HCT116 (cell line): Measurements from ENCODE around the gene RNGTT. TPM values are rescaled to one million over a fixed set of nuclear protein-coding genes. Genes with fewer than 3 reads are reported as not detected.

ENCODE experiments used
- ATAC-seq: fragments of 200-7000 bp; cut with Tn5 transposase; 2 replicates; pipeline ENCODE4 v1.9.1; 2020; ENCODE audit warnings: mild to moderate bottlenecking, moderate library complexity
- BruUV-seq: library from RNA; stranded (reverse); fragments of 400-500 nt; replicated peaks from 2 replicates; lab custom pipeline; 2021; lab: Mats Ljungman, UMichigan
- CTCF ChIA-PET: fragments of 300-600 bp; sonication (Branson Sonifier 250); formaldehyde crosslinking; loops from one replicate; lab custom pipeline; 2021; ENCODE audit warnings: antibody characterized with exemption; lab: Charles Lee
- POLR2A ChIA-PET: fragments of 300-600, 350-600 bp; sonication (Branson Sonifier 250); formaldehyde crosslinking; loops from one replicate; lab custom pipeline; 2021; ENCODE audit warnings: antibody characterized with exemption; lab: Charles Lee
- RAD21 ChIA-PET, 2 experiments: fragments of 300-600 bp; sonication (Branson Sonifier 250); formaldehyde crosslinking; loops; one replicate each; lab custom pipeline; 2023; ENCODE audit warnings: low total read pairs in 2 of 2; ENCODE audit not compliant: uncharacterized antibody in 2 of 2, unreplicated experiment in 2 of 2, low non-redundant PET in 1 of 2; lab: Charles Lee
- DNase-seq: peaks from one replicate; pipeline ENCODE4 v3.0.0-alpha.2; 2010; ENCODE audit warnings: low read depth, low spot score
- H2AFZ ChIP-seq: fragments of 200-600 bp; shearing (Covaris generic), sonication (generic); 2 replicates; pipeline ENCODE4 v1.6.1; 2017; ENCODE audit warnings: low read depth, mixed run types, mixed read lengths, antibody characterized with exemption, low read length; ENCODE audit not compliant: poor library complexity, severe bottlenecking
- H3K27ac ChIP-seq: 2 replicates; pipeline ENCODE4 v1.5.1; 2012; ENCODE audit warnings: low read depth, low read length
- H3K27me3 ChIP-seq: fragments of 200-600 bp; sonication (generic); 2 replicates; pipeline ENCODE4 v1.6.1; 2016; ENCODE audit warnings: mixed run types, low read length, mixed read lengths; ENCODE audit not compliant: insufficient read depth
- H3K36me3 ChIP-seq, 2 experiments: fragments of 200-500 bp in 1 of 2; fragments of 200-600 bp in 1 of 2; sonication (Bioruptor generic) in 1 of 2; sonication (generic) in 1 of 2; 2 replicates each; pipeline versions ENCODE4 v1.5.1 to v1.6.1; 2014 to 2016; ENCODE audit warnings: low read length in 2 of 2, inconsistent platforms in 1 of 2, mixed read lengths in 1 of 2, mixed run types in 1 of 2; ENCODE audit not compliant: insufficient read depth in 2 of 2, control insufficient read depth in 1 of 2
- H3K4me1 ChIP-seq, 2 experiments: fragments of 200-600 bp in 1 of 2; sonication (generic) in 1 of 2; 2 replicates each; pipeline versions ENCODE4 v1.5.1 to v1.6.1; 2012 to 2017; ENCODE audit warnings: low read length in 2 of 2, inconsistent platforms in 1 of 2, mild to moderate bottlenecking in 1 of 2, mixed read lengths in 1 of 2, mixed run types in 1 of 2, moderate library complexity in 1 of 2; ENCODE audit not compliant: insufficient read depth in 2 of 2, control insufficient read depth in 1 of 2
- H3K4me2 ChIP-seq: fragments of 200-600 bp; sonication (generic); 2 replicates; pipeline ENCODE4 v1.6.1; 2017; ENCODE audit warnings: mixed run types, low read length, mixed read lengths
- H3K4me3 ChIP-seq, 2 experiments: fragments of 200-600 bp in 1 of 2; sonication (generic) in 1 of 2; replicated peaks in 1 of 2; 2 replicates each; pipeline ENCODE4 v1.5.1; 2011 to 2016; ENCODE audit warnings: low read length in 2 of 2, control low read depth in 1 of 2, low read depth in 1 of 2, mild to moderate bottlenecking in 1 of 2, mixed read lengths in 1 of 2, mixed run types in 1 of 2
- H3K79me2 ChIP-seq: fragments of 200-600 bp; sonication (generic); 2 replicates; pipeline ENCODE4 v1.6.1; 2017; ENCODE audit warnings: mild to moderate bottlenecking, mixed run types, low read length, moderate library complexity, mixed read lengths; ENCODE audit not compliant: insufficient read depth
- H3K9ac ChIP-seq: fragments of 200-600 bp; sonication (generic); 2 replicates; pipeline ENCODE4 v1.6.1; 2016; ENCODE audit warnings: low read length, mixed read lengths
- H3K9me2 ChIP-seq: fragments of 200-600 bp; sonication (generic), shearing (Covaris generic); 2 replicates; pipeline ENCODE4 v1.6.1; 2017; ENCODE audit warnings: mixed run types, mild to moderate bottlenecking, moderate library complexity; ENCODE audit not compliant: insufficient read depth
- H3K9me3 ChIP-seq, 2 experiments: fragments of 200-500 bp in 1 of 2; fragments of 200-600 bp in 1 of 2; sonication (Bioruptor generic) in 1 of 2; sonication (generic) in 1 of 2; 2 replicates each; pipeline ENCODE4 v1.6.1; 2014 to 2017; ENCODE audit warnings: low read length in 2 of 2, mixed read lengths in 2 of 2, inconsistent platforms in 1 of 2, low read depth in 1 of 2, mild to moderate bottlenecking in 1 of 2, mixed run types in 1 of 2, moderate library complexity in 1 of 2; ENCODE audit not compliant: control insufficient read depth in 1 of 2, insufficient read depth in 1 of 2
- H4K20me1 ChIP-seq: fragments of 200-600 bp; sonication (generic), shearing (Covaris generic); 2 replicates; pipeline ENCODE4 v1.6.1; 2017; ENCODE audit warnings: mixed run types, mild to moderate bottlenecking, moderate library complexity; ENCODE audit not compliant: insufficient read depth
- CEBPB ChIP-seq: IDR thresholded peaks from 2 replicates; pipeline ENCODE4 v1.6.1; 2012; ENCODE audit warnings: low read depth
- EGR1 ChIP-seq: IDR thresholded peaks from 2 replicates; pipeline ENCODE4 v1.6.1; 2012; ENCODE audit warnings: low read depth
- ELF1 ChIP-seq: IDR thresholded peaks from 2 replicates; pipeline ENCODE4 v1.6.1; 2012; ENCODE audit warnings: low read depth, borderline replicate concordance
- EZH2 ChIP-seq: fragments of 200-600 bp; sonication (generic); IDR thresholded peaks from 2 replicates; pipeline ENCODE4 v1.6.1; 2017; ENCODE audit warnings: antibody characterized with exemption, mixed run types
- EZH2phosphoT487 ChIP-seq: fragments of 200-600 bp; IDR thresholded peaks from 2 replicates; pipeline ENCODE4 v1.6.1; 2018; ENCODE audit warnings: antibody characterized with exemption, borderline replicate concordance
- FOSL1 ChIP-seq: IDR thresholded peaks from 2 replicates; pipeline ENCODE4 v1.6.1; 2012; ENCODE audit warnings: low read depth
- JUND ChIP-seq: IDR thresholded peaks from 2 replicates; pipeline ENCODE4 v1.6.1; 2012
- POLR2A ChIP-seq: IDR thresholded peaks from 2 replicates; pipeline ENCODE4 v1.7.0; 2011; ENCODE audit warnings: borderline replicate concordance; ENCODE audit not compliant: insufficient read depth, insufficient read length; ENCODE audit errors: extremely low read depth
- POLR2AphosphoS5 ChIP-seq: IDR thresholded peaks from 2 replicates; pipeline ENCODE4 v1.6.1; 2011; ENCODE audit warnings: mild to moderate bottlenecking, low read depth, low read length, moderate library complexity
- RAD21 ChIP-seq: IDR thresholded peaks from 2 replicates; pipeline ENCODE4 v1.6.1; 2012; ENCODE audit warnings: low read depth, mild to moderate bottlenecking
- SIN3A ChIP-seq: IDR thresholded peaks from 2 replicates; pipeline ENCODE4 v1.6.1; 2012; ENCODE audit warnings: low read depth
- SP1 ChIP-seq: IDR thresholded peaks from 2 replicates; pipeline ENCODE4 v1.6.1; 2012; ENCODE audit warnings: low read depth
- TCF7L2 ChIP-seq: IDR thresholded peaks from 2 replicates; pipeline ENCODE4 v1.7.0; 2011; ENCODE audit warnings: borderline replicate concordance, inconsistent platforms; ENCODE audit not compliant: insufficient read depth, insufficient read length; ENCODE audit errors: extremely low read depth
- YY1 ChIP-seq: IDR thresholded peaks from 2 replicates; pipeline ENCODE4 v1.6.1; 2011; ENCODE audit warnings: low read length, low read depth, moderate library complexity, mild to moderate bottlenecking; ENCODE audit not compliant: insufficient replicate concordance; ENCODE audit errors: extremely low read depth
- ZFX ChIP-seq: fragments of 450-650 bp; IDR thresholded peaks from 2 replicates; pipeline ENCODE4 v1.6.1; 2017
- intact Hi-C: fragments of 100-400 bp; cut with micrococcal nuclease; formaldehyde crosslinking; loops from 2 replicates; pipeline ENCODE4 v1.10.0; 2022
- total RNA-seq: library from RNA; stranded (reverse); gene quantifications from one replicate; pipeline ENCODE4 v1.2.1, GENCODE V29; 2021; ENCODE audit not compliant: unreplicated experiment
- TF ChIP-seq, protein P1 (sequence below): IDR thresholded peaks from 2 replicates; pipeline ENCODE4 v1.6.1; 2012; ENCODE audit warnings: low read depth
- TF ChIP-seq, protein P2 (sequence below): IDR thresholded peaks from 2 replicates; pipeline ENCODE4 v1.6.1; 2011; ENCODE audit warnings: mild to moderate bottlenecking, low read length, moderate library complexity; ENCODE audit not compliant: insufficient replicate concordance; ENCODE audit errors: extremely low read depth

The RNGTT gene
- total RNA-seq, 1 experiment from 2014 or later: 23.0 TPM

- H3K9me2 ChIP-seq: no peaks in the 10 kb centered on the region
- no peaks in the 10 kb centered on the region for H3K36me3 ChIP-seq
- ATAC-seq (no peak), DNase-seq (no peak)
- H4K20me1 ChIP-seq: no peaks in the 10 kb centered on the region
- ChIA-PET RAD21 (no interaction called here), CTCF (no interaction called here), POLR2A (no interaction called here)
- BruUV-seq: no TSS peak
- no peak overlapping the region for H3K4me2 ChIP-seq
- H3K79me2 ChIP-seq: no peaks in the 10 kb centered on the region
- peaks cover 32% of the 10 kb centered on the region for H3K27me3 ChIP-seq
- H3K4me1 ChIP-seq: no peaks in the 10 kb centered on the region
- H2AFZ ChIP-seq: no peak overlapping the region
- H3K4me3 ChIP-seq: no peak overlapping the region
- no peak overlapping the region for H3K9ac ChIP-seq
- H3K27ac ChIP-seq: no peak overlapping the region
- intact Hi-C loops: no loop called here
- H3K9me3 ChIP-seq: no peaks in the 10 kb centered on the region
- TF ChIP-seq YY1 (no peak), ZFX (no peak), POLR2A (no peak), POLR2AphosphoS5 (no peak)
- TF ChIP-seq, all 23 proteins: peak for 0
Observed at GRCh38 chr6:88585276-88585692, 378.1 kb downstream of the RNGTT start.

- H3K4me1 ChIP-seq: no peaks in the 10 kb centered on the region
- ChIA-PET POLR2A (no interaction called here), CTCF (no interaction called here), RAD21 (no interaction called here)
- DNase-seq: no peak
- TF ChIP-seq, protein P1, sequence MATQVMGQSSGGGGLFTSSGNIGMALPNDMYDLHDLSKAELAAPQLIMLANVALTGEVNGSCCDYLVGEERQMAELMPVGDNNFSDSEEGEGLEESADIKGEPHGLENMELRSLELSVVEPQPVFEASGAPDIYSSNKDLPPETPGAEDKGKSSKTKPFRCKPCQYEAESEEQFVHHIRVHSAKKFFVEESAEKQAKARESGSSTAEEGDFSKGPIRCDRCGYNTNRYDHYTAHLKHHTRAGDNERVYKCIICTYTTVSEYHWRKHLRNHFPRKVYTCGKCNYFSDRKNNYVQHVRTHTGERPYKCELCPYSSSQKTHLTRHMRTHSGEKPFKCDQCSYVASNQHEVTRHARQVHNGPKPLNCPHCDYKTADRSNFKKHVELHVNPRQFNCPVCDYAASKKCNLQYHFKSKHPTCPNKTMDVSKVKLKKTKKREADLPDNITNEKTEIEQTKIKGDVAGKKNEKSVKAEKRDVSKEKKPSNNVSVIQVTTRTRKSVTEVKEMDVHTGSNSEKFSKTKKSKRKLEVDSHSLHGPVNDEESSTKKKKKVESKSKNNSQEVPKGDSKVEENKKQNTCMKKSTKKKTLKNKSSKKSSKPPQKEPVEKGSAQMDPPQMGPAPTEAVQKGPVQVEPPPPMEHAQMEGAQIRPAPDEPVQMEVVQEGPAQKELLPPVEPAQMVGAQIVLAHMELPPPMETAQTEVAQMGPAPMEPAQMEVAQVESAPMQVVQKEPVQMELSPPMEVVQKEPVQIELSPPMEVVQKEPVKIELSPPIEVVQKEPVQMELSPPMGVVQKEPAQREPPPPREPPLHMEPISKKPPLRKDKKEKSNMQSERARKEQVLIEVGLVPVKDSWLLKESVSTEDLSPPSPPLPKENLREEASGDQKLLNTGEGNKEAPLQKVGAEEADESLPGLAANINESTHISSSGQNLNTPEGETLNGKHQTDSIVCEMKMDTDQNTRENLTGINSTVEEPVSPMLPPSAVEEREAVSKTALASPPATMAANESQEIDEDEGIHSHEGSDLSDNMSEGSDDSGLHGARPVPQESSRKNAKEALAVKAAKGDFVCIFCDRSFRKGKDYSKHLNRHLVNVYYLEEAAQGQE: no peak
- TF ChIP-seq EZH2 (no peak), ZFX (no peak), JUND (no peak), RAD21 (no peak), FOSL1 (no peak), SP1 (no peak), CEBPB (no peak), TCF7L2 (no peak), SIN3A (no peak), EGR1 (no peak), EZH2phosphoT487 (no peak), ELF1 (no peak)
- TF ChIP-seq, protein P2, sequence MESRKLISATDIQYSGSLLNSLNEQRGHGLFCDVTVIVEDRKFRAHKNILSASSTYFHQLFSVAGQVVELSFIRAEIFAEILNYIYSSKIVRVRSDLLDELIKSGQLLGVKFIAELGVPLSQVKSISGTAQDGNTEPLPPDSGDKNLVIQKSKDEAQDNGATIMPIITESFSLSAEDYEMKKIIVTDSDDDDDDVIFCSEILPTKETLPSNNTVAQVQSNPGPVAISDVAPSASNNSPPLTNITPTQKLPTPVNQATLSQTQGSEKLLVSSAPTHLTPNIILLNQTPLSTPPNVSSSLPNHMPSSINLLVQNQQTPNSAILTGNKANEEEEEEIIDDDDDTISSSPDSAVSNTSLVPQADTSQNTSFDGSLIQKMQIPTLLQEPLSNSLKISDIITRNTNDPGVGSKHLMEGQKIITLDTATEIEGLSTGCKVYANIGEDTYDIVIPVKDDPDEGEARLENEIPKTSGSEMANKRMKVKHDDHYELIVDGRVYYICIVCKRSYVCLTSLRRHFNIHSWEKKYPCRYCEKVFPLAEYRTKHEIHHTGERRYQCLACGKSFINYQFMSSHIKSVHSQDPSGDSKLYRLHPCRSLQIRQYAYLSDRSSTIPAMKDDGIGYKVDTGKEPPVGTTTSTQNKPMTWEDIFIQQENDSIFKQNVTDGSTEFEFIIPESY: no peak
- peaks cover 32% of the 10 kb centered on the region for H3K27me3 ChIP-seq
- H3K27ac ChIP-seq: no peak overlapping the region
- H3K4me2 ChIP-seq: no peak overlapping the region
- H2AFZ ChIP-seq: no peak overlapping the region
- H3K4me3 ChIP-seq: no peak overlapping the region
- H3K36me3 ChIP-seq: no peaks in the 10 kb centered on the region
- H3K9me2 ChIP-seq: no peaks in the 10 kb centered on the region
- ATAC-seq: no peak
- H4K20me1 ChIP-seq: no peaks in the 10 kb centered on the region
- no TSS peak for BruUV-seq
- H3K9me3 ChIP-seq: no peaks in the 10 kb centered on the region
- H3K9ac ChIP-seq: no peak overlapping the region
- intact Hi-C loops: no loop called here
- H3K79me2 ChIP-seq: no peaks in the 10 kb centered on the region
Observed at GRCh38 chr6:88584581-88585275, 378.7 kb downstream of the RNGTT start.
